Fibroblast of peridontal ligament (primary cell): ENCODE results near the gene MZF1.

Experiments used
- DNase-seq: peaks from one replicate; pipeline ENCODE4 v3.0.0-alpha.2; 2010; ENCODE audit errors: extremely low read depth

MZF1 gene

GRCh38 chr19:58555920-58556621, 17.1 kb downstream of the MZF1 start:
- no peak for DNase-seq

- DNase-seq: no peak
These were observed 17.7 kb downstream of the MZF1 start for GRCh38 chr19:58555369-58555885.

GRCh38 chr19:58554494-58555368, 18.4 kb downstream of the MZF1 start, which contains the start of gene CHMP2A:
Gene CHMP2A, minus strand, starts transcription at chr19:58555105. Its CDS starts 893 bp downstream, at chr19:58554212.
- DNase-seq: peak; percentile 95

GRCh38 chr19:58553799-58554493, 19.2 kb downstream of the MZF1 start:
- no peak for DNase-seq

GRCh38 chr19:58552655-58553054, 20.5 kb downstream of the MZF1 start:
- DNase-seq: no peak

- DNase-seq: no peak
These were observed 21.3 kb downstream of the MZF1 start for GRCh38 chr19:58551577-58552471.

- no peak for DNase-seq
These were observed 22.0 kb downstream of the MZF1 start for GRCh38 chr19:58551123-58551497.

- no peak for DNase-seq
These were observed 22.6 kb downstream of the MZF1 start for GRCh38 chr19:58550362-58551122.

GRCh38 chr19:58549664-58550361, 23.3 kb downstream of the MZF1 start:
- DNase-seq: no peak

GRCh38 chr19:58548859-58549663, 24.1 kb downstream of the MZF1 start:
- no peak for DNase-seq

GRCh38 chr19:58547323-58548312, 25.5 kb downstream of the MZF1 start:
- no peak for DNase-seq

GRCh38 chr19:58546019-58546530, 27.1 kb downstream of the MZF1 start:
- DNase-seq: no peak

- DNase-seq: no peak
These were observed 27.7 kb downstream of the MZF1 start for GRCh38 chr19:58545286-58546018.

GRCh38 chr19:58544591-58545285, 28.4 kb downstream of the MZF1 start:
- peak; percentile 21 for DNase-seq

GRCh38 chr19:58543826-58544590, 29.1 kb downstream of the MZF1 start, which contains the start of gene TRIM28:
Gene TRIM28, plus strand, starts transcription at chr19:58544064. Its CDS starts 694 bp downstream, at chr19:58544758.
- DNase-seq: peak; percentile 99
